ENCODE results near the gene FMN1.

Gene FMN1

DNA sequence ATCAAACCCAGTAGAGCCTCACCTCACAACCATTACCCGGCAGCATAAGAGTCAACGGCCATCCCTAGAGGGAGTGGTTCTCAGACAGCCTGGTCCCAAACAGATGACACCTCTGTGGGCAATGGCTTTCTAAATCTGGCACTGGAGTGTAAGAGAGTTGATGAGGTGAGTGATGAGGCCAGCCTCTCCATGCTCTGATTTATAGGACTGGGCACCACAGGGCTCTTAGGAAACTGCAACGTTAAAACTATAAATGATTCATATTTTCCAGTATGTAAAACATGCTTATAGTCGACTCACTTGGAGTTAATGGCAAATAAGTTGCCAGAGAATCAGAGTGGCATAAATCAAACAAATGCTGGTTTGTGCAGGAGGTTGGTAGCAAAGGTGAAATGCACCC is 289.0 kb downstream of the FMN1 start:
- DNase-seq, result no peak

- DNase-seq, result no peak
These were observed 290.1 kb downstream of the FMN1 start for GRCh38 chr15:32904448-32904847.

GRCh38 chr15:32903591-32904290 is 290.8 kb downstream of the FMN1 start:
- DNase-seq, result no peak

- no peak for DNase-seq
These were observed 292.5 kb downstream of the FMN1 start for GRCh38 chr15:32901995-32902394.

DNA sequence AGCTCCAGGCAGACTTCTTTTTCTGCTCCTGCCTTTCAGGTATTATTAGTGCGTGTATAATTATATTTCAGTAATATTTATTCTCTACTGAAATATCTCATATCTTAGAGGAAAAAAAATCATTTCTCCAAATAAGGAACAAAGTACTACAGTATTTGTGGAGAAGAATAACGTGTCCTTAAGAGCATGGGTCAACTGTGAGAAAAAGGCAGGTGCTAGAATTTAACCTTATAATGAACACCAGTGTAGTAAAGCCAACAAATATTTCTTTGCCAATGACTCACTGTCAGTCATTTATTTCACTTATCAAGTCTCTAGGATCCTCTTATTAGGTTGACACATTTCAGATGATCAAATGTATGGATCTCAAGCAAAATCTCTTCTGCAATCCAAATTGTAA is 293.3 kb downstream of the FMN1 start:
- no peak for DNase-seq

DNA sequence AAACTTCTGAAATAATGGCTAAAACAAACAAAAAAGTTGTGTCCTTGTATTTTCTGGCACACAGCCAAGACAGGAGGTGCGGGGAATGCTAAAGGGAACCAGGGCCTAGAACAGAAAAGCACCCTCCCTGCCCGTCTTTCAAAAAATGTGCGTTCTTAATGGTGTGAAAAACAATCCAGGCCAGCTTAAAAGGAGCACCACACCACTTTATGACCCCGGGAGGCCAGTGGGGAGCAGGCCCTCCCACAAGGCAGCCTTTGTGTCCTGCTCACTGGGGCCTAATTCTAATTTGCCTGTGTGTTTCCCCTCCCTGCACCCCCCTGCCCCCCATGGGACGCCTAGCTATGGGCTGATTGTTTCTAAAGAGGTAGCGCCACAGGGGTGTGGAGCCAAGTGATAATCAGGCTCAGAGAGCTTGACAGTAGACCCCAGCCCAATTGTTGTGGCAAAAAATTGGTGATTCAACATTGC is 295.4 kb downstream of the FMN1 start:
- peak; percentile 89 for DNase-seq

GRCh38 chr15:32898414-32898813 is 296.1 kb downstream of the FMN1 start:
- no peak for DNase-seq

DNA sequence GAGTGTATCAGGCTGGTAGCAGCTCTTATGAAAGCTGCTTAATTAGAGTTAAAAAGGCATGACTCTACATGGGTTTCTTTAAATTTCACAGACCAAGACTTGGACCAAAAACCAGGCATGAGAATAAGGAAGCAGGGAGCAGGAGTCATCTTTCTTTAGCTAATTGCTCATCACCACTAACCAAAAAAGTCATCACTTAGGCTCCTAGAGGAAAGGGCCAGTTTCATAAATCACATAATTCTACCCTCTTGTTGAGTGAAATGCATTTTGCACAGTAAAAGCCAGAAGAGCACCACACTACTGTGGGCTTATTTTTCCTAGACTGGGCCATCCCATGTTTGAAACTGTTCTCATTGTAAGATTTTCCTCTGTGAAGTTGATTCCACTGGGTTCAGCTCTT is 301.1 kb downstream of the FMN1 start:
- no peak for DNase-seq

DNA sequence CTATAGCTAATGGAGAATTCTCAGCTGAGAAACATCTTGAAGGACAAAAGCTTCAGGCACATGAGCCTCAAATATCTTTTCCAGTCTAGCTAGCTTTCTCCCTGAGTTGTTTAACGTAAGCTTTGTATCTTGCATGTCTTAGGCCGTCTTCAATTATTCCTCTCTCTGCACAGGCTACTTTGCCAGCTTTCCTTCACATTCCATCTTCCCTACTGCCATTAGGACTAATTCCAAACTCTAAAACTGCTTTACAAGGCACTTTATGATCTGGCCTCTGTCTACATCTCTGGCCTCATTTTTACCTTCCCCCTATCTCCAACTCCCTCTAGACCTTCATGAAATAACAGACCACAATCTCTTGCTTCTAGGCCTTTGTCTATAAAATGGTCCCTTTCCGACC is 305.3 kb downstream of the FMN1 start:
- DNase-seq, result no peak

DNA sequence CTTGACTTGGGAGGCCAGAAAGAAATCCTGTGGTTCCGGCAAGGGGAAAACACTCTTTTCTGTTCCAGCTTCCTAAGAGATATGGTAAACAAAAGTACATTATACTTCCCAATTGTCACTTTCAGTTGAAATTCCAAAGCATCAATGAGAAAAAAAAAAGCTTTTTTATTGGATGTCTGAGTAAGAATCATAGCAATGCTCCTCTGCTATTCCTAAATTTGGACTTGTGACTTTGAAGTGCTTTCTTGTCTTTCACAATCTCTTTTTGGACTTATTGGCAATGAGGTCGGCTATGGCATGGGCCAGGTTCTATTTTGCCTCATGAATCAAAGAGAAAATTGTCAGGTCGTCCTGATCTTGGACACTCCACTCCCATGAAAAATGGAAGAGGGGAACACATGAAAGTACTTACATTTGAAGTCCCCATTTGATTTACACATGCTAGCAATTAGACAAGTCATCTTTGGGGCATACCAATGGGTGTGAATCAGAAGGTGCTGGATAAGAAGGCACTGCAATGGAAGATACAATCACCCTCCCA is 306.2 kb downstream of the FMN1 start:
- no peak for DNase-seq

- DNase-seq, result no peak
These were observed 307.4 kb downstream of the FMN1 start for GRCh38 chr15:32887090-32887489.

DNA sequence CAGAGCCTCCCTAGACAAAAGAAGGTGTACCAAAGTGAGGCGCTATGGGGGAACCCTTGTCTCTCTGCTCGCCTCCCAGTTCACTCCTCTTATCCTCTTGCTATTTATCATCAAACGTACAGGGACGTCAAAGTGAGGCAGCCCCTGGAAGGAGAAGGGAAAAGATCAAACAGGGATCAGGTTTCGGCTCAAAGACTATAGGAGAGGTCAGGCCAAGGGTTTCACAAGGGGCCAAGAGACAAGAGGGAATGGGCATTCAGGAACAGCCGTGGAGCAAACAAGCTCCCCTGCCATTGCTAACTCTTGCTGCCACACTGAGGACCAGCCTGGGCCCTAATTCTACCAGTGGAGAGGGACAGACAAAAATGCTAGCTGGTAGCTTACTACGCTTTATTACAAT is 308.1 kb downstream of the FMN1 start:
- DNase-seq, result no peak

GRCh38 chr15:32885713-32886112 is 308.8 kb downstream of the FMN1 start:
- no peak for DNase-seq

GRCh38 chr15:32884146-32884545 is 310.4 kb downstream of the FMN1 start:
- DNase-seq, result no peak

DNA sequence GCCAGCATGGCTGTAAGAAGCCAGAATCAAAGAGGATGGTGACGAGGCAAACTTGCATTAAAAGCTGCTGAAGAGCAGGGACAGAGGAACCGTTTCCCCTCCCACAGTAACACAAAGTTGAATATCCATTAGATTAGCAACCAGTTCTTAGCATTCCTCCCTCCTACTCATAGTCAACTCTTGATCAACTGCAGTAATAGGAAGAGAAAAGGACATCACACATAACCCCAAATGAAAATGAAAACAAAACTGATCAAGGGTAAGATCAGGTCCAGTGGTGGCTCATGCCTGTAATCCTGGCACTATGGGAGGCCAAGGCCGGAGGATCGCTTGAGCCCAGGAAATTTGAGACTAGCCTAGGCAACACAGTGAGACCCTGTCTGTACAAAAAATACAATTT is 311.6 kb downstream of the FMN1 start:
- no peak for DNase-seq

- DNase-seq, result no peak
These were observed 313.0 kb downstream of the FMN1 start for GRCh38 chr15:32881528-32881927.

DNA sequence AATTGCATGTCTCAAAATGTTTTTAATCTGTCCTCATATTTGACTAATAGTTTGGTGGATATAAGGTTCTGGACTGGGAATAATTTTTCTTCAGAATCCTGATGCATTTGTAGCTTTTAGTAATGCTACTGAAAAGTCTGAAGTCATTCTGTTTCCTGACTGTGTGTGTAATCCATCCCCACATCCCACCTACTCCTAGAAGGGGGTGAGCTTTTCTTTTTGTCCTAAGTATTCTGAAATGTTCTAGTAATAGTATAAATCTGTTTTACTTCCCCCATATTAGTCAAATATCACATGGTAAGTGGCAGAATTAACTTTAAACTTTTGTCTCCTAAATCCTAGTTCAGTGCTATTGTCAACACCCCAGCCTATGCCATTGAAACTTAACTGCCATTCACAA is 313.9 kb downstream of the FMN1 start:
- DNase-seq, result no peak

- no peak for DNase-seq
These were observed 314.5 kb downstream of the FMN1 start for GRCh38 chr15:32879980-32880379.

- no peak for DNase-seq
These were observed 315.4 kb downstream of the FMN1 start for GRCh38 chr15:32878869-32879805.

- DNase-seq, result no peak
These were observed 316.2 kb downstream of the FMN1 start for GRCh38 chr15:32878342-32878741.

DNA sequence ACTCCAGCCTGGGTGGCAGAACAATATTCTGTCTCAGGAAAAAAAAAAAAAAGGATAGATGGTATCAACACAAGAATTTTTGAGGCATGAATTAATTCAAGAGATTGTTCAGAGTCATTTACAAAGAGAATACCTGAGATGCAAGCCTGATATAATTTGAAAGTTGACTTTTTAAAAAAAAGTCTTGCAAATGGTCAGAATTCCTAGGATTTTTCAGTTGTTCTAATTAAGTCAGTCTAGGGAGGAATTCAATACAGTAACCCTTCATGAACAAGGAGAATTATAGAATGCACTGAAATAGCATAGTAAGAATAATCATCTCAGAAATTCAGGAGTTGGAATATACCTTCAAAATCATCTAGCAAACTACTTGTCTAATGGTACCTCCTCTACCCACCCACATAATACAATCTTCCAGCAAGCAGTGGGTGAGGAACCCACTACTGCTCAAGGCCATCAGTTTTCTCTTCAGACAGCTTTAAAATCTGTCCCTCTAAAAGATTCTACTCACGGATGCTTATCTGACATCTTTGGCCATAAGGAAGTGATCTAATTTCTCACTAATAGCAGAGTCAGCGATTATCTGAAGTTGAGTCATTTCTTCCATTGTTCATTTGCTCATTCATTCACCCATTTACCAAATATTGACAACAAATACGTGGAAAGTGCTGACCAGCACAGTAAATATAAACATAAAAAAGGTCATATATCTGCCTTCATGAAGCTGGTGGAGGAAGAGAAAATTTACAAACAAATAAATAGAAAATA is 317.1 kb downstream of the FMN1 start:
- no peak for DNase-seq

DNA sequence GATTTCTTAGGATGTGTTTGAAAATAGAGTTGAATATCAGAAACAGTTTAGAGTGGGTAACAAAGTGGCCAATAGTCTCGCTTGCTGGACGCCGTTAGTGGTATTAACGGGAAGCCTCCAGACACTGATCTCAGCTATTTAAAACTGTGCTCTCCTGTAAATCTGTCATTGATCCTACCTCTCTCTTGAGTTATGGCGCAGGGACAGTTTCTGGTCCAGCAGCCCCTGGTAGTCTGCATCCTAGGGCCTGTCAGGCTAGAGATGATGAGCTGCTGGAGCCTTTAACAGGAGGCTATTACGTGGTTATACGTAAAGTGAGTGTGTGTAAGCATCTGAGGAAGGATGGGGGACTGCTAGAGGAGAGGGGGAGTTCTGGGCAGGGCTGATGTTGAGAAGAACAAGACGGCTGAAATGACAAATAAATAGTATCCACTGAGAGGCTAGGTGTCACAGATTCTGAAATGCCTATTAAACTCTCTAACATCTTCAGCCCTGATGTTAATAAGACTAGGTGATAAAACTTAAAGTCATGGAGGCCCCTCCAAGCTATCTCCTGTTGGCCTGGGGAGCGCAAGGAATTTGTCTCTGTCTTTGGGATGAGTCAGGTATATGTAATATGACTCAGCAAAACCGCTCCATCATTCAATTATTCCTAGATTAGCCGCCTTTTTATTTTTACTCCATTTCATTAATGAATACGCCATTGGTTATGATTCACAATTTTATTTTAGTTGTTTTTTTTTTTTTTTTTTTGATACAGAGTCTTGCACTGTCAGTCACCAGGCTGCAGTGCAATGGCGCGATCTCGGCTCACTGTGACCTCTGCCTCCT is 321.0 kb downstream of the FMN1 start:
- no peak for DNase-seq

Data from NCI-H345 (cell line).